NB4 (cell line): ENCODE measurements around the gene ALDH5A1.

Experiments
- MAX ChIP-seq: IDR thresholded peaks from 2 replicates; pipeline ENCODE4 v1.6.1; 2011; ENCODE audit warnings: low read depth, low read length
- MYC ChIP-seq: IDR thresholded peaks from 2 replicates; pipeline ENCODE4 v1.6.1; 2011; ENCODE audit warnings: low read depth, low read length
- POLR2A ChIP-seq: IDR thresholded peaks from 2 replicates; pipeline ENCODE4 v1.6.1; 2011; ENCODE audit warnings: mild to moderate bottlenecking; ENCODE audit not compliant: insufficient read length; ENCODE audit errors: extremely low read depth
- TF ChIP-seq, protein P1 (sequence below): IDR thresholded peaks from one replicate; pipeline ENCODE4 v1.5.1; 2012; ENCODE audit warnings: low read depth, low read length

GRCh38 chr6:24545691-24546090 is 50.9 kb downstream of the ALDH5A1 start:
- TF ChIP-seq, protein P1, sequence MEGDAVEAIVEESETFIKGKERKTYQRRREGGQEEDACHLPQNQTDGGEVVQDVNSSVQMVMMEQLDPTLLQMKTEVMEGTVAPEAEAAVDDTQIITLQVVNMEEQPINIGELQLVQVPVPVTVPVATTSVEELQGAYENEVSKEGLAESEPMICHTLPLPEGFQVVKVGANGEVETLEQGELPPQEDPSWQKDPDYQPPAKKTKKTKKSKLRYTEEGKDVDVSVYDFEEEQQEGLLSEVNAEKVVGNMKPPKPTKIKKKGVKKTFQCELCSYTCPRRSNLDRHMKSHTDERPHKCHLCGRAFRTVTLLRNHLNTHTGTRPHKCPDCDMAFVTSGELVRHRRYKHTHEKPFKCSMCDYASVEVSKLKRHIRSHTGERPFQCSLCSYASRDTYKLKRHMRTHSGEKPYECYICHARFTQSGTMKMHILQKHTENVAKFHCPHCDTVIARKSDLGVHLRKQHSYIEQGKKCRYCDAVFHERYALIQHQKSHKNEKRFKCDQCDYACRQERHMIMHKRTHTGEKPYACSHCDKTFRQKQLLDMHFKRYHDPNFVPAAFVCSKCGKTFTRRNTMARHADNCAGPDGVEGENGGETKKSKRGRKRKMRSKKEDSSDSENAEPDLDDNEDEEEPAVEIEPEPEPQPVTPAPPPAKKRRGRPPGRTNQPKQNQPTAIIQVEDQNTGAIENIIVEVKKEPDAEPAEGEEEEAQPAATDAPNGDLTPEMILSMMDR = no peak
- TF ChIP-seq POLR2A (no peak), MAX (no peak), MYC (no peak)
